Erythroblast (primary cell): Measurements from ENCODE around the gene NANOS1.

Experiments
- GATA1 ChIP-seq: IDR thresholded peaks from 2 replicates; pipeline ENCODE4 v1.6.1; 2011; ENCODE audit warnings: low read depth, mild to moderate bottlenecking, control low read depth, low read length, moderate library complexity
- POLR2A ChIP-seq: IDR thresholded peaks from 2 replicates; pipeline ENCODE4 v1.6.1; 2011; ENCODE audit warnings: mild to moderate bottlenecking, low read length

DNA sequence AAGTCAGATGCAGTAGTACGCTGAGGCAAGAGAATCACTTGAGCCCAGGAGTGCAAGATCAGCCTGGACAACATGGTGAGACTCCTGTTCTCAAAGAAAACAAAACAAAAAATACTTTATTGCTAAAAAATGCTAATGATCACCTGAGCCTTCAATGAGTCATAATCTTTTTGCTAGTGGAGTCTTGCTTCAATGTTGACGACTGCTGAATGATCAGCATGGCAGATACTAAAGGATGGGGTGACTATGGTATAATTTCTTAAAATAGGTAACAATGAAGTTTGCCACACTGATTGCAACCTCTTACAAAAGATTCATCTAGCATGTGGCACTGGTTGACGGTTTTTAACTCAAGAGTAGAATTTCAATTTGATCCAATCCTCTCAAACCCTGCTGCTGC lies 22.3 kb downstream of the NANOS1 start:
- TF ChIP-seq POLR2A (no peak), GATA1 (no peak)
